Mesenchymal stem cell (in vitro differentiated cells and primary cell): Measurements from ENCODE around the gene DENND4A.

Experiments
- DNase-seq: peaks from one replicate; pipeline ENCODE4 v3.0.0-alpha.2; 2013
- H2AFZ ChIP-seq: one replicate; pipeline ENCODE4 v1.6.1; 2013; ENCODE audit warnings: low read depth, mild to moderate bottlenecking, control low read depth, inconsistent platforms, low read length, moderate library complexity
- H2AK5ac ChIP-seq: 2 replicates; pipeline ENCODE4 v1.6.1; 2013; ENCODE audit warnings: low read length, moderate library complexity, mild to moderate bottlenecking, inconsistent platforms; ENCODE audit not compliant: severe bottlenecking
- H2BK120ac ChIP-seq: one replicate; pipeline ENCODE4 v1.6.1; 2013; ENCODE audit warnings: low read depth, mild to moderate bottlenecking, inconsistent platforms, low read length, moderate library complexity
- H2BK12ac ChIP-seq, 2 experiments: one replicate each; pipeline ENCODE4 v1.6.1; 2013; ENCODE audit warnings: inconsistent platforms in 2 of 2, low read length in 2 of 2, mild to moderate bottlenecking in 2 of 2, moderate library complexity in 2 of 2, control low read depth in 1 of 2
- H2BK15ac ChIP-seq: one replicate; pipeline ENCODE4 v1.6.1; 2013; ENCODE audit warnings: mild to moderate bottlenecking, low read depth, inconsistent platforms; ENCODE audit not compliant: poor library complexity, severe bottlenecking
- H2BK5ac ChIP-seq: 2 replicates; pipeline ENCODE4 v1.6.1; 2013; ENCODE audit warnings: low read depth, mild to moderate bottlenecking, low read length, control low read depth, inconsistent platforms; ENCODE audit not compliant: poor library complexity, severe bottlenecking
- H3K14ac ChIP-seq, 2 experiments: one replicate each; pipeline ENCODE4 v1.6.1; 2013; ENCODE audit warnings: inconsistent platforms in 2 of 2, low read length in 2 of 2, control low read depth in 1 of 2, mild to moderate bottlenecking in 1 of 2, moderate library complexity in 1 of 2
- H3K18ac ChIP-seq, 2 experiments: one replicate each; pipeline ENCODE4 v1.6.1; 2013; ENCODE audit warnings: inconsistent platforms in 2 of 2, low read length in 2 of 2, control low read depth in 1 of 2, low read depth in 1 of 2, mild to moderate bottlenecking in 1 of 2
- H3K23ac ChIP-seq, 2 experiments: one replicate each; pipeline ENCODE4 v1.6.1; 2013; ENCODE audit warnings: inconsistent platforms in 2 of 2, low read length in 2 of 2, mild to moderate bottlenecking in 2 of 2, moderate library complexity in 2 of 2, control low read depth in 1 of 2
- H3K27ac ChIP-seq: 2 replicates; pipeline ENCODE4 v1.5.1; 2013; ENCODE audit warnings: mild to moderate bottlenecking, moderate library complexity, low read length, control low read depth, inconsistent platforms; ENCODE audit not compliant: poor library complexity, severe bottlenecking
- H3K27me3 ChIP-seq, 2 experiments: 2 replicates each; pipeline versions ENCODE4 v1.6.1 to v1.7.0; 2013; ENCODE audit warnings: low read length in 2 of 2, mild to moderate bottlenecking in 2 of 2, moderate library complexity in 2 of 2, control low read depth in 1 of 2, inconsistent platforms in 1 of 2; ENCODE audit not compliant: control insufficient read depth in 1 of 2, insufficient read depth in 1 of 2
- H3K36me3 ChIP-seq, 2 experiments: 2 replicates each; pipeline versions ENCODE4 v1.6.1 to v1.7.0; 2013; ENCODE audit warnings: low read length in 2 of 2, control low read depth in 1 of 2, inconsistent platforms in 1 of 2, low read depth in 1 of 2, mild to moderate bottlenecking in 1 of 2; ENCODE audit not compliant: insufficient read depth in 2 of 2, control insufficient read depth in 1 of 2
- H3K4ac ChIP-seq, 2 experiments: one replicate each; pipeline ENCODE4 v1.6.1; 2013; ENCODE audit warnings: inconsistent platforms in 2 of 2, low read length in 2 of 2, mild to moderate bottlenecking in 2 of 2, moderate library complexity in 2 of 2, control low read depth in 1 of 2, low read depth in 1 of 2
- H3K4me1 ChIP-seq: 2 replicates; pipeline ENCODE4 v1.6.1; 2013; ENCODE audit warnings: low read depth, low read length, control low read depth; ENCODE audit not compliant: control insufficient read depth, insufficient read depth
- H3K4me2 ChIP-seq: 2 replicates; pipeline ENCODE4 v1.6.1; 2013; ENCODE audit warnings: low read length, mild to moderate bottlenecking, inconsistent platforms; ENCODE audit not compliant: poor library complexity, severe bottlenecking
- H3K4me3 ChIP-seq, 2 experiments: 2 replicates each; pipeline versions ENCODE4 v1.5.1 to v1.7.0; 2013; ENCODE audit warnings: low read length in 2 of 2, mild to moderate bottlenecking in 2 of 2, control low read depth in 1 of 2, low read depth in 1 of 2; ENCODE audit not compliant: insufficient read depth in 1 of 2
- H3K79me1 ChIP-seq: replicated peaks from 2 replicates; pipeline ENCODE4 v1.6.1; 2013; ENCODE audit warnings: mild to moderate bottlenecking, control low read depth, low read length, inconsistent platforms; ENCODE audit not compliant: poor library complexity, severe bottlenecking
- H3K9ac ChIP-seq: 2 replicates; pipeline ENCODE4 v1.7.0; 2013; ENCODE audit warnings: mild to moderate bottlenecking, low read length, moderate library complexity
- H3K9me3 ChIP-seq: 2 replicates; pipeline ENCODE4 v1.7.0; 2013; ENCODE audit warnings: mild to moderate bottlenecking, low read length; ENCODE audit not compliant: control insufficient read depth
- H4K8ac ChIP-seq: one replicate; pipeline ENCODE4 v1.6.1; 2013; ENCODE audit warnings: inconsistent platforms, mild to moderate bottlenecking, low read length, moderate library complexity
- H4K91ac ChIP-seq: one replicate; pipeline ENCODE4 v1.6.1; 2013; ENCODE audit warnings: mild to moderate bottlenecking, low read length, inconsistent platforms
- WGBS: methylation state at CpG from one replicate; pipeline ENCODE4 v1.1.7; 2013; ENCODE audit warnings: mixed read lengths; 5-methylcytosine and 5-hydroxymethylcytosine counted together

Gene DENND4A

DNA sequence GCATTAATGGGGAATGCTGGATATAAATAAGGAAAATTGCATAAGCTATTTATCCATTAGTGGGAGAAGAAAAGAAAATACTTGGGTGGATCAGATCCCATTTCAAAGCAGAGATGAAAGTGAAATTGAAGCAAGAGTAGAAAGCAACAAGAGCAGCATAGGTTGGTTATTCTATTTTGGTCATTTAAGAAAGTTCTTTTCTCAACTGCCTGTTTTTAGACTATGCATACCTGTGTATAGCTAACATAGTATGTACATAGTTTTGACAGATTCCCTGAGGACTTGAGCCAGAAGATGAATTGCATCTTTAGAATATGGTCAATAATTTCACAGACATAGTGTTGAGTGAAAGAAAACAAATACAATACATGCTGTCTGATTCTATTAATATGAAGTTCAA, 29.0 kb upstream of the DENND4A start:
- Histone ChIP-seq H3K4me1 (no peaks in the 10 kb centered on the region), H3K18ac (no peak overlapping the region), H2BK5ac (no peak overlapping the region), H3K9me3 (no peaks in the 10 kb centered on the region), H3K9ac (no peak overlapping the region), H3K27ac (no peak overlapping the region), H3K23ac (no peak overlapping the region), H3K27me3 (no peaks in the 10 kb centered on the region), H4K91ac (no peak overlapping the region), H2AFZ (no peak overlapping the region), H3K14ac (no peak overlapping the region), H3K4me2 (no peak overlapping the region), H4K8ac (no peak overlapping the region), H3K4ac (no peak overlapping the region), H2BK15ac (no peak overlapping the region), H3K36me3 (no peaks in the 10 kb centered on the region), H3K4me3 (no peak overlapping the region), H2AK5ac (no peak overlapping the region), H2BK120ac (no peak overlapping the region), H2BK12ac (no peak overlapping the region), H3K79me1 (no peaks in the 10 kb centered on the region)
- no peak for DNase-seq

DNA sequence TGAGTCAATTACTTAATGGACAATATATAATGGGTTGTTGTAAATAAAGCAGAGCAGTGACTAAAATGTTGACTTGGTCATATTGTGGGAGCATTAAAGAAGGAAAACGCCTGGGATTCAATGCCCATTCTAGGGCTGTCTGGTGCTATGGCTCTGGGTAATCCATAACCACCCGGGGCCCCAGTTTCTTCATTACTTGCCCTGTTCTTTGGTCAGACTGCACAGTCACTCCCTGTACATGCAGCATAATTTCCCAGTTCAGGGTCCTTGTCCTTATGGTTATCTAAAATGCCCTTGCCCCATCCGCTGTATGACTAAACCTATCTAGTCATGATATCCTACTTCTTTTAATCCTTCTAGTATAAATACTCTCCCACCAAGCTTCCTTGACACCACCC, 27.5 kb upstream of the DENND4A start:
- Histone ChIP-seq H3K18ac (no peak overlapping the region), H3K4me1 (no peaks in the 10 kb centered on the region), H3K4me2 (no peak overlapping the region), H3K14ac (no peak overlapping the region), H3K36me3 (no peaks in the 10 kb centered on the region), H2BK120ac (no peak overlapping the region), H2BK12ac (no peak overlapping the region), H2BK5ac (no peak overlapping the region), H3K27ac (no peak overlapping the region), H4K91ac (no peak overlapping the region), H2AK5ac (no peak overlapping the region), H2BK15ac (no peak overlapping the region), H3K27me3 (no peaks in the 10 kb centered on the region), H2AFZ (no peak overlapping the region), H3K4ac (no peak overlapping the region), H3K9me3 (no peaks in the 10 kb centered on the region), H3K4me3 (no peak overlapping the region), H3K9ac (no peak overlapping the region), H4K8ac (no peak overlapping the region), H3K79me1 (no peaks in the 10 kb centered on the region), H3K23ac (no peak overlapping the region)
- DNase-seq: peak; percentile 84
- 76% methylated on average over 3 of the region's 3 CpGs for WGBS

DNA sequence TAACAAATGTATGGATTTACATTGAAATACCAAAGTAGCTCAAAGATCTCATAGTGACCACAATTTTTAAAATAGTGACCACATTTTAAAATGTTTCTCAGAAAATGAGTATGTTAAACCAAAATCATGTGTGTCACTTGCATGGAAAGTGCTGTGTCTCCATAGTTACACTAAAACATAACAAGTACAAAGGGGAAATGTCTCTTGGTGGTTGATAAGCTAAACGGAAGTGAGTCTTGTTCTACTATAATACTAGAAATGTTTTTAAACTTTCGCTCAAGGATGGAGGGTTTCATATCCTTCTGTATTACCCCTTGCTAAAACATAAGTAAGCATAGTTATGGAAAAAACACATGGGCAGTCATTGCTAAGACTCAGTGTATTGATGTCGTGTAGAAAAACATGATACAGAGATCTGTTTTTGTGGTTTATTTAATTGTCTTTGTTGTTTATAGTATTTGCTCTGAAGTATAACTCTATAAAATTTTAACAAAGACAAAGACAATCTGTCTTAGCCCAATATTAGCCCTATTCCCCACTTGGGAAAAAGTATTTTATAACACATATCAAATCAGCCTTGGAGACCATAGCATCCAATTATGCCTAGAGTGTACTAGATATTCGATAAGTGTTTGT, 27.0 kb upstream of the DENND4A start:
- WGBS: 92% methylated on average over 1 of the region's 4 CpGs
- Histone ChIP-seq H3K23ac (no peak overlapping the region), H3K4me2 (no peak overlapping the region), H4K8ac (no peak overlapping the region), H3K4me1 (no peaks in the 10 kb centered on the region), H3K79me1 (no peaks in the 10 kb centered on the region), H2BK15ac (no peak overlapping the region), H4K91ac (no peak overlapping the region), H3K9me3 (no peaks in the 10 kb centered on the region), H2BK120ac (no peak overlapping the region), H2AK5ac (no peak overlapping the region), H3K27ac (no peak overlapping the region), H3K36me3 (no peaks in the 10 kb centered on the region), H3K9ac (no peak overlapping the region), H3K4me3 (no peak overlapping the region), H3K14ac (no peak overlapping the region), H3K27me3 (no peaks in the 10 kb centered on the region), H2BK5ac (no peak overlapping the region), H2AFZ (no peak overlapping the region), H3K4ac (no peak overlapping the region), H3K18ac (no peak overlapping the region), H2BK12ac (no peak overlapping the region)
- DNase-seq: peak; percentile 71

DNA sequence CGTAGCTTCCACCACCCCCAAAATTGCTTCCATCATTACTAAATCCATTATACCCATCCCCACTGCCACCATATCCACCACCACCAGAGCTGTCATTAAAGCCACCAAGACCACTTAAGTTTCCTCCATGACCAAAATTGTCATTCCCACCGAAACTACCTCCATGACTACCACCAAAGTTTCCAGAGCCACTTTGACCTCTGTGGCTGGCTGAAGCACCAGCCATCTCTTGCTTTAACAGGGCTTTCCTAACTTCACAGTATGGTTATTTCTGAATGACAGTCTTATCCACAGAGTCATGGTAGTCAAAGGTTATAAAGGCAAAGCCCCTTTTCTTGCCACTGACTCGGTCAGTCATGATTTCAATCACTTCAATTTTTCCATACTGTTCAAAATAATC, 24.3 kb upstream of the DENND4A start:
- no peak overlapping the region for H2BK120ac ChIP-seq
- H4K91ac ChIP-seq: no peak overlapping the region
- no peak overlapping the region for H3K23ac ChIP-seq
- no peak overlapping the region for H2BK12ac ChIP-seq
- H4K8ac ChIP-seq: no peak overlapping the region
- no peaks in the 10 kb centered on the region for H3K27me3 ChIP-seq
- no peak overlapping the region for H3K9ac ChIP-seq
- H3K14ac ChIP-seq: no peak overlapping the region
- H3K18ac ChIP-seq: no peak overlapping the region
- H3K4me3 ChIP-seq: no peak overlapping the region
- H2AFZ ChIP-seq: no peak overlapping the region
- no peak overlapping the region for H2BK15ac ChIP-seq
- no peak overlapping the region for H2BK5ac ChIP-seq
- no peak overlapping the region for H2AK5ac ChIP-seq
- no peak overlapping the region for H3K4ac ChIP-seq
- no peak overlapping the region for H3K27ac ChIP-seq
- 94% methylated on average over 2 of the region's 3 CpGs for WGBS
- no peaks in the 10 kb centered on the region for H3K36me3 ChIP-seq
- H3K4me1 ChIP-seq: no peaks in the 10 kb centered on the region
- H3K4me2 ChIP-seq: no peak overlapping the region
- peaks cover 3% of the 10 kb centered on the region for H3K9me3 ChIP-seq
- DNase-seq: no peak
- H3K79me1 ChIP-seq: no peaks in the 10 kb centered on the region
